Activated CD4-positive, alpha-beta memory T cell treated with anti-CD3 and anti-CD28 coated beads, Interleukin-2, amount 10 ng/mL, durations not matched to agents 7 days and 5 days (primary cell): Measurements from ENCODE around the gene MRNIP. TPM values are rescaled to one million over a fixed set of nuclear protein-coding genes. Genes with fewer than 3 reads are reported as not detected.

Experiments used
- CTCF ChIA-PET: fragments of 350-600 bp; sonication (Branson Sonifier 250); formaldehyde crosslinking; loops from one replicate; lab custom pipeline; 2021; ENCODE audit warnings: antibody characterized with exemption, inconsistent platforms; lab: Charles Lee
- POLR2A ChIA-PET: fragments of 350-600 bp; sonication (Branson Sonifier 250); formaldehyde crosslinking; loops from one replicate; lab custom pipeline; 2021; ENCODE audit warnings: antibody characterized with exemption; lab: Charles Lee
- DNase-seq: peaks from one replicate; pipeline ENCODE4 v3.0.0-alpha.2; 2020
- H3K27ac Mint-ChIP-seq: one replicate; pipeline ENCODE4 v1.8.0; 2021; ENCODE audit warnings: mild to moderate bottlenecking, mixed read lengths
- H3K27me3 Mint-ChIP-seq: one replicate; pipeline ENCODE4 v1.8.0; 2021; ENCODE audit warnings: mixed read lengths
- H3K36me3 Mint-ChIP-seq: one replicate; pipeline ENCODE4 v1.8.0; 2021; ENCODE audit warnings: low read depth, mixed read lengths
- H3K4me1 Mint-ChIP-seq: one replicate; pipeline ENCODE4 v1.8.0; 2021; ENCODE audit warnings: mixed read lengths
- H3K4me3 Mint-ChIP-seq: one replicate; pipeline ENCODE4 v1.8.0; 2021; ENCODE audit warnings: mild to moderate bottlenecking, mixed read lengths
- H3K9me3 Mint-ChIP-seq: one replicate; pipeline ENCODE4 v1.8.0; 2021; ENCODE audit warnings: mixed read lengths
- total RNA-seq, 2 experiments: library from RNA; stranded (reverse); gene quantifications; one replicate each; pipeline ENCODE4 v1.2.3, GENCODE V29; 2021

The MRNIP gene
- total RNA-seq, 2 experiments from 2014 or later: 17.0 to 19.5 TPM

DNA sequence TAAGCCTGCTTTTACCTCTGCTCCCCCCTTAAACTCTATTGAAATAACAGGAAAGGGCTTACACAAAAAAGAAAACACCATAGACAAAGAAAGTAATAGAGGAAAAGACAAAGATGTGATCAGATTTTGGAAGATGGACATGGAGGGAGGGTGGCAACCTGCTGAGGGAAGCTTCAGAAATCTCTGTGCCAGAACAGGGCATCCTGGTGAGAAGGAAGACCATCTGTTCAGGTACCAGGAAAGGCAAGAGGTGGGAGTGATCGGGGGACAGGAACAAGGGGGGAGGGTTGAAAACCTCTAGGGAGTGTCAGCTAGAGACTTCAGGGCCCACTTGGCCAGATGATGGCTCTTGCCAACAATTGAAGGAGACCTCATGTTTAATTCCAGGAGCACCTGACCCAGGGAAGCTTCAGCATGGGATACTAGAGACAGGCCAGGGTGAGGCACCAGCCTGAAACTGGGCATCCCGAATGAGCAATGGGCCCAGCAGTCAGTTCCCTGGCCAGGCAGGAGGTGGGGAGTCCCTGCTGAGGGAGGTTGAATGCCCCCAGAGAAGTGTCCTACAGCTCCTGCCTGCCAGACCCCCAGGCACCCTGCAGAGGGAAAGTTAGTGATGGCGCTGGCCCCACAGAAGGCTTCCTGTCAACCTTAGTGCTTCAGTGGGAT is 29.7 kb downstream of the MRNIP start:
- Mint-ChIP-seq H3K4me1 (peaks cover 10% of the 10 kb centered on the region), H3K27me3 (no peaks in the 10 kb centered on the region), H3K36me3 (peaks cover 92% of the 10 kb centered on the region), H3K9me3 (no peaks in the 10 kb centered on the region), H3K4me3 (no peak overlapping the region), H3K27ac (no peak overlapping the region)
- POLR2A ChIA-PET: interaction anchor here (1.3 kb wide), 1 partner anchor 8 kb away, joined by 3 read pairs; no protein-coding TSS in a partner anchor
- CTCF ChIA-PET: no interaction called here
- DNase-seq: no peak

DNA sequence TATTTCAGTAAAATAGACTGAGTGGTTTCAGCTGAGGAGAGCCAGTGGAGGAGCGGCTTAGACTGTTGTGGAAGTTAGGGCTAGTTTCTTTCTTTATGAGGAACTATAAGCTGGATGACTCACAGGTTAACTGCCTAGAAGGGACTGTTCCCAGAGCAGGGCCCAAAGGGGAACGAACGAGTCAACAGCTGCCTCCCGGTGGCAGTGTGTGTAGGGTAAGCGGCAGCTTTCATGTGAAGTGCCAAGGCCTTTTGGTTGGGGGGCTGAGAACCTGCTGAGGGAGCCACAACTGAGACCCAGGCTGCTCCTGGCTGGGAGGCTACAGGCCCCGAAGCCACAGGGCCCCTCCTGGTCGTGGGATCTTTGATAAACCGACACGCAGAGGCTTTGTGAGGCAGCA is 30.9 kb downstream of the MRNIP start:
- Mint-ChIP-seq H3K4me3 (no peak overlapping the region), H3K4me1 (peaks cover 13% of the 10 kb centered on the region), H3K27me3 (no peaks in the 10 kb centered on the region), H3K9me3 (no peaks in the 10 kb centered on the region), H3K27ac (no peak overlapping the region), H3K36me3 (peaks cover 92% of the 10 kb centered on the region)
- no peak for DNase-seq
- ChIA-PET CTCF (interaction anchor here (1.2 kb wide), 1 partner anchor 26 kb away, joined by 3 read pairs; no protein-coding TSS in a partner anchor), POLR2A (interaction anchor here (1.3 kb wide), 1 partner anchor 9 kb away, joined by 3 read pairs; no protein-coding TSS in a partner anchor)

DNA sequence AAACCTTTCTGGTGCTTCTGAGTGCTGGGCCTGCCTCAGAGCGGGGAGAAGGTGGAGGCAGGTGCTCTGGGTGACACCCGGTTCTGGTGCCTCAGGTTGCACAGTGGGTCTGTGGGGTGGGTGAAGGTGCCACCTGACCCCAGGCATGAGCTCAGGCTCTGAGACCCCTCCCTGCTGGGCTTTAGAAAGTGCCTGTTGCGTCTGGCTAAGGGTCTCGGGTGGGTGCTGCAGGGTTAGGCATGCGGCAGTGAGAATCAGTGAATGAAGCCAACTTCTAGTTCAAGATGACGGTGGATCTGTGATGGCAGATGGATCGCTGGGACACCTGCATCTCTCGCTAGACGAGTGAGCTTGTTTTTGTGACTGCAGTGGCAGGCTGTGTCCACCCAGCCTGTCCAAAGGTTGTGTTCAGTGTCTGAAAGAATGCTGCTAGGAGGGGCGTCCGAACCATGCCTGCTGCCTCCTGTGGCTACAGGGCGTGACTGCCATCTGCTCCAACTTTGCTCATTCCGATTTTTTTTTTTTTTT is 32.9 kb downstream of the MRNIP start:
- H3K27me3 Mint-ChIP-seq: no peaks in the 10 kb centered on the region
- no peak overlapping the region for H3K4me3 Mint-ChIP-seq
- CTCF ChIA-PET: no interaction called here
- peaks cover 92% of the 10 kb centered on the region for H3K36me3 Mint-ChIP-seq
- H3K4me1 Mint-ChIP-seq: peaks cover 26% of the 10 kb centered on the region
- POLR2A ChIA-PET: no interaction called here
- H3K27ac Mint-ChIP-seq: no peak overlapping the region
- no peak for DNase-seq
- no peaks in the 10 kb centered on the region for H3K9me3 Mint-ChIP-seq

DNA sequence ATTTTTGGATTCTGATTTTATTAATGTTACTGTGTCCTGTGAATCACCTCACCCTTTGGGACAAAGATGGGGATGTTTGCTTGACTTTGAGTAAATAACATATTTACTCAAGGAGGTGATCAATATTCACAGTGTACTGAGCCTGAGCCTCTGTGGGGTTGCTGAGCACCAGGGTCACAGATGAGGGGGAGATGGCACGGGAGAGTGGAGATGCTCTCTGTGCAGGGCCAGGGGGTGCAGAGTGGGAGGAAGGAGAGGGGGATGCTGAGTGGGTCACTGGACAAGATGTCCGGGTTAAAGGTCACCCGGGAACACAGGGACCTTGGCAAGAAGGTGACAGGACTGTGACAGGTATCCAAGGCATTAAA is 33.9 kb downstream of the MRNIP start:
- peaks cover 83% of the 10 kb centered on the region for H3K36me3 Mint-ChIP-seq
- CTCF ChIA-PET: interaction anchor here (0.5 kb wide), 1 partner anchor 33 kb away, joined by 4 read pairs; no protein-coding TSS in a partner anchor
- H3K9me3 Mint-ChIP-seq: no peaks in the 10 kb centered on the region
- peaks cover 35% of the 10 kb centered on the region for H3K4me1 Mint-ChIP-seq
- H3K27ac Mint-ChIP-seq: no peak overlapping the region
- no peaks in the 10 kb centered on the region for H3K27me3 Mint-ChIP-seq
- POLR2A ChIA-PET: no interaction called here
- no peak overlapping the region for H3K4me3 Mint-ChIP-seq
- DNase-seq: no peak

DNA sequence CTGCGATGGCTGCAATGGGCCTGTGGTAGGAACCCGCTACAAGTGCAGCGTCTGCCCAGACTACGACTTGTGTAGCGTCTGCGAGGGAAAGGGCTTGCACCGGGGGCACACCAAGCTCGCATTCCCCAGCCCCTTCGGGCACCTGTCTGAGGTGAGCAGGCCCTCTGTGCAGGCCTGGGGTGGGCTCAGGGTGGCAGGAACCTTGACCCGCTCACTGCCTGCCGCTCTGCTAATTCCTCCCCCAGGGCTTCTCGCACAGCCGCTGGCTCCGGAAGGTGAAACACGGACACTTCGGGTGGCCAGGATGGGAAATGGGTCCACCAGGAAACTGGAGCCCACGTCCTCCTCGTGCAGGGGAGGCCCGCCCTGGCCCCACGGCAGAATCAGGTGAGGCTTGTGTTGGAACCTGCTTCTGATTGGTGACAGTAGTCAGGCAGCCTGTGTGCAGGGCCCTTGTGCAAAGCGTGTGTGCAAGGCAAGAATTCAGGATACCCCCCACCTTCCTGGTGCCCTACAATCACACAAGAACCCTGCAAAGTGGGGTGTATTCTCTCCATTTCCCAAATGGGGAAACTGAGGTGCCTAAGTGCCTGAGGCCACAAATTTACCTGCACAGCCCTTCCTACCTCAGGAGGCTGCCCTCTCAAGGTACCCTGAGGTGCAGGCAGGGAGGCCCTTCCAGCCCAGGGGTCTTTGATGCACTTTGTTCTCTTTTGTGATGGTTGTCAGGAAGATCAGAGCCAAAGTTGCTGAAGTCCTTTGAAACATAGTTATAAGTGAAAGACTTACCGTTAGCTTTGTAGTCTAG is 34.5 kb downstream of the MRNIP start:
- H3K36me3 Mint-ChIP-seq: peaks cover 77% of the 10 kb centered on the region
- no peak overlapping the region for H3K4me3 Mint-ChIP-seq

DNA sequence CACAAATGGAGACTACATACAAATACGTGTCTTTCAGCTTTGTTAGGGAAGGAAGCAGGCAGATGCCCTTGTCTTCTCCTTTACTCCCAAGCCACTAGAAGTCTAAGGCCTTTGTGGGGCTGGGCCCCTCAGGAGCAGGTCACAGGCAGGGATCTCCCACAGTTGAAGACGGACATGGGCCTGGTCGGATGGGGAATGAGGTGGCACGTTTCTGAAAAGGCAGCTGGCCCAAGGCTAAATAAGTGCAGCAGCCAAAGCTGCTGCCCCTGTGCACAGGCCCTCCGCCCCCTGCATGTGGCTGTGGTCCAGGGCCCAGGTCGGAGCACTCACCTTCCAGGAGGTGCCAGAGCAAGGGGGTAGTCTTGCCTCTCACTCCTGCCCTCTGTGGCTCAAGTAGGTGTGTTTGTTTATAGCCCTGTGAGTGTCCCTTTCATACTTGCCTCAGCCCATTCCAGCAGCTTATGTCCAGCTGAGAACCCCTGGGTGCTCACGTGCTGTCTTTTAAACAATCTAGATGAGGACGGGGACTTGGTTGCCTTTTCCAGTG is 36.1 kb downstream of the MRNIP start:
- Mint-ChIP-seq H3K4me3 (peak overlapping the region; percentile 93), H3K27me3 (no peaks in the 10 kb centered on the region), H3K9me3 (no peaks in the 10 kb centered on the region), H3K4me1 (peaks cover 51% of the 10 kb centered on the region), H3K27ac (peak overlapping the region; percentile 40), H3K36me3 (peaks cover 63% of the 10 kb centered on the region)
- no peak for DNase-seq
- ChIA-PET POLR2A (interaction anchor here (0.6 to 2.7 kb wide), 9 partner anchors 8 to 91 kb away, joined by 3 to 19 read pairs (median 4); partner anchors contain the start of gene MRNIP), CTCF (interaction anchor here (1.0 to 1.3 kb wide), 3 partner anchors 15 to 55 kb away, joined by 3 to 4 read pairs (median 3); no protein-coding TSS in a partner anchor)

More for the DNA sequence above, 34.5 kb downstream of the MRNIP start:
- ChIA-PET POLR2A (no interaction called here), CTCF (interaction anchor here (0.5 kb wide), 1 partner anchor 33 kb away, joined by 4 read pairs; no protein-coding TSS in a partner anchor)
- Mint-ChIP-seq H3K4me1 (peaks cover 40% of the 10 kb centered on the region), H3K27me3 (no peaks in the 10 kb centered on the region), H3K9me3 (no peaks in the 10 kb centered on the region), H3K27ac (no peak overlapping the region)
- DNase-seq: no peak

DNA sequence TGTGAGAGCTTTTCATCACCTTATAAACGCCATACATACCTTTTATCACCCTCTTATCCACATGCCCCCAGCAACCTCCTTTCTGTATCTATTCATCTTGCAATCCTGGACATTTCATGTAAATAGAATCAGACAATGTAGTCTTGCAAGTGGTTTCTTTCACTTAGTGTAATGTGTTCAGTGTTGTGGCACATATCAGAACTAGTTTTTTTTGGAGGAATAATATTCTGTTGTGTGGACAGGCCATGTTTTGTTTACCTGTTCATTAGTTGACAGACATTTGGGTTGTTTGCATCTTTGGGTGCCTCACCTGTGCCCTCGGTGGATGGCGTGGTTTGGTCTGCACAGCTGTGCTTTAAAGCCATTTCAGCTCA is 36.6 kb downstream of the MRNIP start:
- Mint-ChIP-seq H3K9me3 (no peaks in the 10 kb centered on the region), H3K4me3 (peak overlapping the region; percentile 93), H3K27ac (peak overlapping the region; percentile 97), H3K27me3 (no peaks in the 10 kb centered on the region), H3K36me3 (peaks cover 58% of the 10 kb centered on the region), H3K4me1 (peaks cover 53% of the 10 kb centered on the region)
- CTCF ChIA-PET: interaction anchor here (1.0 to 1.3 kb wide), 3 partner anchors 14 to 55 kb away, joined by 3 to 4 read pairs (median 3); no protein-coding TSS in a partner anchor
- no peak for DNase-seq
- POLR2A ChIA-PET: interaction anchor here (0.5 to 2.7 kb wide), 10 partner anchors 9 to 120 kb away, joined by 3 to 19 read pairs (median 4); partner anchors contain the start of gene MRNIP

DNA sequence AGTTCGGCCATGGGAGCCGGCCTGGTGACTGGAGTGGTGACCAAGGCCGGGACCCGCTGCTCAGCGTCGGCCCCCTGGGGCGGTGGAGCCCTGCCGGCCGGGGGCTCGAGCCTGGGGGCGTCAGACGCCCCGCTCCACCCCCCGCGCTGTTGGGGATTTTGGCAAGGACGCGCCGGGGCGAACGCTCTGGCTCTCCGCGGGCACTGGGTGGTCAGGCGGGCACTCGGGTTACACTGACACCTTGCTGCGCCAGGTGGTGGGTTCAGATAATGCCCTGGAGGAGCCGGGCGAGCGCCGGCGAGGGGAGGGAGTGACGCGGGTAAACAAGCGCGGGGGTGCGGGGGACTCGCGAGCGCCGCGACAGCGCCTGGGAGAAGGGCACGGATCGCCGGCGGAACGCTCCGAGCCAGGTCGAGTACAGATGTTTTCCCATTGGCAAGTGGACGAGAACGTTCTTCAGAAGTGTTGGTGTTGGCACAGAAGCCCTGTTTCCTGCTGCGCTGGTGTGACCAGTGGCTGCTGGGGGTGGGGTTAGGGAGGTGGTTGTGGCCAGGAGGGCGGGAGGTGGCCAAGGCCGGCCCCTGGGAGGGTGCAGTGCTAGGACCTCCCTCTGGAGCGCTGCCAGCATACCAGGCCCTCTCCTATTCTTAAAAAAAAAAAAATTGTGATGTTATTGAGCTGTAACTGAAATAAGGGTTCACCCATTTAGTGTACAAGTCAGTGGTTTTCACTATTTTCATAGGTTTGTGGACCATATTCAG is 37.1 kb downstream of the MRNIP start:
- POLR2A ChIA-PET: interaction anchor here (0.5 to 2.7 kb wide), 19 partner anchors 9 to 262 kb away, joined by 3 to 21 read pairs (median 5); partner anchors contain the start of genes CANX, HNRNPH1, MGAT4B and MRNIP
- H3K4me1 Mint-ChIP-seq: peaks cover 51% of the 10 kb centered on the region
- CTCF ChIA-PET: interaction anchor here (1.0 to 1.6 kb wide), 4 partner anchors 13 to 54 kb away, joined by 3 to 5 read pairs (median 4); no protein-coding TSS in a partner anchor
- H3K36me3 Mint-ChIP-seq: peaks cover 52% of the 10 kb centered on the region
- H3K27me3 Mint-ChIP-seq: no peaks in the 10 kb centered on the region
- H3K4me3 Mint-ChIP-seq: peak overlapping the region; percentile 93
- H3K27ac Mint-ChIP-seq: peak overlapping the region; percentile 97
- DNase-seq: peak; percentile 91
- no peaks in the 10 kb centered on the region for H3K9me3 Mint-ChIP-seq

DNA sequence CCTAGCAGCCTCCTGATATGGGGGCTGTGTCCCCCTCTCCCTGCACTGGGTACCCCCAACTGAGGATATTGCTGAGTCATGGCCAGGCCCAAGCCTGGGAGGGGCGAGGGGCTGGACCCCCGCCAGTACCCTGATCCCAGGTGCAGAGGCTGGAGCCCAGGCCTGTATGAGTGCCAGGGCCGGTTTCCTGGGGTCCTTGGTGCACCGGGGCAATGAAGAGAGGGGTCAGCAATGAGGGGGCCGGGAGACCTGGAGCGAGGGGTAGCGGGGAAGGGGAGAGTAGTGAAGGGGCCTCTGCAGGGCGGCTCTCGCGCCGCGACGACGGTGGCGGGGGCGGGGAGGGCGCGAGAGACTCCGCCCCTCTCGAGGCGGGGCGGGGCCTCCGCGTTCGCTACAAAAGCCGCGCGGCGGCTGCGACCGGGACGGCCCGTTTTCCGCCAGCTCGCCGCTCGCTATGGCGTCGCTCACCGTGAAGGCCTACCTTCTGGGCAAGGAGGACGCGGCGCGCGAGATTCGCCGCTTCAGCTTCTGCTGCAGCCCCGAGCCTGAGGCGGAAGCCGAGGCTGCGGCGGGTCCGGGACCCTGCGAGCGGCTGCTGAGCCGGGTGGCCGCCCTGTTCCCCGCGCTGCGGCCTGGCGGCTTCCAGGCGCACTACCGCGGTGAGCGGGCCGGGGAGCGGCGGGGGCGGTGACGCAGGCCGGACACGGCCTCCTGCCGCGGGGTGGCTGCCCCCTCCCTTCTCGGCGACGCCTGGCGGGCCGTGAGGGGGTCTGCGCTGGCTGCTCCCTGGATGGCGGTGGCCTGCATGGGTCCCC is 37.9 kb downstream of the MRNIP start, which contains the start of gene SQSTM1:
TSS of gene SQSTM1 (plus strand) at position 423 of the 815 bp plus-strand sequence. CDS start at position 455, 32 bp downstream.
- H3K9me3 Mint-ChIP-seq: no peaks in the 10 kb centered on the region
- peak within 1 kb of the TSS; percentile 97 for H3K27ac Mint-ChIP-seq
- no peaks in the 10 kb centered on the region for H3K27me3 Mint-ChIP-seq
- POLR2A ChIA-PET: interaction anchor here (0.8 to 2.7 kb wide), 14 partner anchors 9 to 261 kb away, joined by 3 to 21 read pairs (median 6); partner anchors contain the start of genes CANX, HNRNPH1, MAML1 and MGAT4B
- peaks cover 52% of the 10 kb centered on the region for H3K4me1 Mint-ChIP-seq
- DNase-seq: peak; percentile 82
- CTCF ChIA-PET: interaction anchor here (0.6 to 1.6 kb wide), 3 partner anchors 9 to 226 kb away, joined by 4 to 6 read pairs (median 5); no protein-coding TSS in a partner anchor
- peaks cover 46% of the 10 kb centered on the region for H3K36me3 Mint-ChIP-seq
- H3K4me3 Mint-ChIP-seq: peak within 1 kb of the TSS; percentile 93

DNA sequence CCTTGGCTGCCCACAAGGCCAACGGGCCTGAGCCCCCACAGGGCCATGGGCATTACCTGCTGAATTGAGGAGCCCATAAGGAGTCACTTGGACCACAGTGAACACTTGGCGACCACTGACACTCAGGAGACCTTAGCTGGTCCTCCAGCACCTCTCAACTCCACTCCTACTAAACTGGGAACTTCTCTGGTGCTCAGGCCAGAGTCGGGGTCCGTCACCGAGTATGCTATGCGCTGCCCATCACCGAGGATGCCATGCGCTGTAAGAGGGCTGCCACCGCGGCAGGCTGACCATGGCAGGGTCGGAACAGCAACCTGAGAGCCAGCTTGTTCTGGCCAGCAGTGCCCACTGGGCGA is 38.5 kb downstream of the MRNIP start:
- POLR2A ChIA-PET: interaction anchor here (0.8 to 2.7 kb wide), 14 partner anchors 9 to 260 kb away, joined by 3 to 21 read pairs (median 6); partner anchors contain the start of genes HNRNPH1, MAML1 and MGAT4B
- peak overlapping the region; percentile 70 for H3K4me3 Mint-ChIP-seq
- H3K36me3 Mint-ChIP-seq: peaks cover 43% of the 10 kb centered on the region
- H3K9me3 Mint-ChIP-seq: no peaks in the 10 kb centered on the region
- DNase-seq: no peak
- CTCF ChIA-PET: interaction anchor here (0.6 to 1.6 kb wide), 4 partner anchors 9 to 226 kb away, joined by 4 to 6 read pairs (median 5); no protein-coding TSS in a partner anchor
- peak overlapping the region; percentile 76 for H3K27ac Mint-ChIP-seq
- H3K27me3 Mint-ChIP-seq: no peaks in the 10 kb centered on the region
- H3K4me1 Mint-ChIP-seq: peaks cover 54% of the 10 kb centered on the region
